HTR-8/SVneo (cell line): ENCODE measurements around the gene EMC9.
"Not testable (repeated sequence)": the region's sequence is repeated elsewhere in the genome, so short reads cannot be mapped to it uniquely, and the experiment has no call there.

Source experiments
- DNase-seq: peaks from one replicate; pipeline ENCODE4 v3.0.0; 2011; ENCODE audit warnings: low spot score, mixed read lengths; ENCODE audit not compliant: insufficient read length
- FAIRE-seq: peaks from 2 replicates; lab custom pipeline; 2011; peaks lifted over from hg19 to GRCh38; lab: Jason Lieb, UNC

Gene EMC9

DNA sequence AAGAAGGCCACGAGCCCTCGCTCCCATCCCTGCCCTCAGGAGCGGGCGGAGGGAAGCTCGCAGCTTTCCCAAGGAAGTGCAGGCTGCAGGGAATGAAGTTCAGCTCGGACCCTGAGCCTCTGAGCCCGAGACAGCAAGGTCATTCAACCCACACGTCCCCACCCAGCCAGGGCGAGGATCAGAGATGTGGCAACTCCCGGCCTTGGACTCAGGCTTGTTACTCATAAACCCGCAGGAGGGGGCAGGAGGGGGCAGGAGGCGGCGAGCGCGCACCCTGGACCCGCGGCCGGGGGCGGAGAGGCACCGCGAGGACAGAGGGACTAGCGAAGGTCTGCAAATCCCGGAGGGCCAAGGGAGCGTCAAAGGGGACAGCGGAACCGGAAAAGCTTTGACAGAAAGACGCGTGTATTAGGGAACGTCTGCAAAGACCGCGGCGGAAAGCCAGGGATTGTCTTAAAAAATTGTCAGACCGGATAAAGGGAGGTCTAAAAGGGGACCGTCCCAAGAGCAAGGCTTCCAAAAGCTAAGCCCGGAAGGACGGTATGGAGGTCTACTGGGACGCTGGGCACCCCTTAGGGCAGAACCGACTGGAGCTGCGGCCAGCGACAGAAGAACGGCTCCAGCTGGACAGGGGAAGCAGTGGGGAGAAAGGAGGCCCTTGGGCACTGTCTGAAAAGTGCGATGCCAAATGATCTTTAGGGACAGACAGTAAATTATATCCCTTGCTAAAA is 27.4 kb downstream of the EMC9 start:
- no peak for FAIRE-seq
- peak; percentile 61 for DNase-seq

DNA sequence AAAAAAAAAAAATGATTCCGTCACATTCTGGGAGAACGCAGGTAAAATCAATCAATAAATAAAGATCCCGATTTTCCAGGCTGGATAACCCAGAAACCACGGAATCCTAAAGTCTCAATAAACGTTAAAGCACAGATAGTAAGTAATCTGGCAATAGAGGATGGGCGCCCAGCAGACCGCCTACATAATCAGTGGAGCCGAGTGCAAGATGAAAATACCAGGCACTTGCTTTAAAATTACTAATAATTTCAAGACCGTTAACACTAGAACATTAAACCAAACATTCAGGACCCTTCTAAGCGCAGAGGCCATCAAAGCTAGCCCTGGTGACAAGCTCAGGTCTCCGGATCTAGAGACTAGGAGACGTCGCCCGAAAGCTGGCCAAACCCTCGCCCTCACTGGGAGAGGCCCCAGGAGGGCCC is 28.0 kb downstream of the EMC9 start:
- no peak for DNase-seq
- FAIRE-seq: no peak

DNA sequence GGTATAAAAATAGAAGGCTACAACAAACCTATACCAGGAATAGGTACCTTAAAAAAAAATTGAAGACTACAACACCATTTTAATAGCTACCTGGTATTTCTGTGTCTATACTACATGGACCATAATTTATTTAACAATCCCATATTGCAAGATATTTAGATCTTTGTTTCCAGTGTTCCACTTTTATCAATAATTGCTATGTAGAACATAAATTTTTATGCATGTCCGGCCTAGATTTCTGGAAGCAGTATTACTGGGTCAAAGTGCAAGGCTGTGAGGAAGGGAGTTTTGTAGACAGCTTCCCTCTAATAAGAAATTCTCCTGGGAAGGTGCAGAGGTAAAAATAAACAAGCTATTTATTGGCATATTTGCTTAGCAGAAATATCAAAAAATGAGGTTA is 30.9 kb downstream of the EMC9 start:
- no peak for DNase-seq
- no peak for FAIRE-seq

GRCh38 chr14:24110060-24110459 is 31.3 kb downstream of the EMC9 start:
- no peak for DNase-seq
- FAIRE-seq: no peak

- no peak for FAIRE-seq
These were observed 33.0 kb downstream of the EMC9 start for GRCh38 chr14:24108336-24108874.

DNA sequence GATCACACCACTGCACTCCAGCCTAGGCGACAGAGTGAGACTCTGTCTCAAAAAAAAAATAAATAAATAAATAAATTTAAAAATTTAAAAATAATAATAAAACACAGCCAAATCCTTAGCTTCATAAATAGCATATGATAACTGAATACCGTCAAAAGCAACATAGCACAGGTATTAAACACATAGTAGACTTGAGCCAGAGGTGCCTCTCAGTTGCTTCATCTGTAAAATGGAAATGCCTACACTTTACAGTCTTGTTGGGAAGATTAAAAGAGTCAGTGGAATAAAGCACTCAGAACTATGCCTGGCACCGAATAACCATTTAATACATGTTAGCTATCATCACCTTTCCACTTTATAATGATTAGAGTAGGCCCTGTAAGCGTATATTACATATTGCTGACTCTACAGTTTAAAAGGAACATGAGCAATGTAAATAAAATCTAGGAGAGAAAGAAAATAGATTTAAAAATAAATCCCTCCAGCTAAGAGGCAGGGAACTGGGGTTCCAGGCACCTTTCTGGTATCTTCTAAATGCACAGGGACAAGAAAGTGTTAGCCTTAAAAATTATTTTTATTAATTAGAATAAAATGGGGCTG is 34.6 kb downstream of the EMC9 start:
- FAIRE-seq: no peak
- no peak for DNase-seq

More at GRCh38 chr14:24108336-24108874, 33.0 kb downstream of the EMC9 start:
- no peak for DNase-seq

GRCh38 chr14:24105609-24106239 is 35.7 kb downstream of the EMC9 start:
- not testable (repeated sequence) for DNase-seq, FAIRE-seq

DNA sequence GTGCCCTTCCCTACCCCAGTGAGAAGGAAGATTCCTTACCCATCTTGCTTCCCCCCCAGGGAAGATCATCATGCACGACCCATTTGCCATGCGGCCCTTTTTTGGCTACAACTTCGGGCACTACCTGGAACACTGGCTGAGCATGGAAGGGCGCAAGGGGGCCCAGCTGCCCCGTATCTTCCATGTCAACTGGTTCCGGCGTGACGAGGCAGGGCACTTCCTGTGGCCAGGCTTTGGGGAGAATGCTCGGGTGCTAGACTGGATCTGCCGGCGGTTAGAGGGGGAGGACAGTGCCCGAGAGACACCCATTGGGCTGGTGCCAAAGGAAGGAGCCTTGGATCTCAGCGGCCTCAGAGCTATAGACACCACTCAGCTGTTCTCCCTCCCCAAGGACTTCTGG is 37.9 kb downstream of the EMC9 start:
- no peak for FAIRE-seq

DNA sequence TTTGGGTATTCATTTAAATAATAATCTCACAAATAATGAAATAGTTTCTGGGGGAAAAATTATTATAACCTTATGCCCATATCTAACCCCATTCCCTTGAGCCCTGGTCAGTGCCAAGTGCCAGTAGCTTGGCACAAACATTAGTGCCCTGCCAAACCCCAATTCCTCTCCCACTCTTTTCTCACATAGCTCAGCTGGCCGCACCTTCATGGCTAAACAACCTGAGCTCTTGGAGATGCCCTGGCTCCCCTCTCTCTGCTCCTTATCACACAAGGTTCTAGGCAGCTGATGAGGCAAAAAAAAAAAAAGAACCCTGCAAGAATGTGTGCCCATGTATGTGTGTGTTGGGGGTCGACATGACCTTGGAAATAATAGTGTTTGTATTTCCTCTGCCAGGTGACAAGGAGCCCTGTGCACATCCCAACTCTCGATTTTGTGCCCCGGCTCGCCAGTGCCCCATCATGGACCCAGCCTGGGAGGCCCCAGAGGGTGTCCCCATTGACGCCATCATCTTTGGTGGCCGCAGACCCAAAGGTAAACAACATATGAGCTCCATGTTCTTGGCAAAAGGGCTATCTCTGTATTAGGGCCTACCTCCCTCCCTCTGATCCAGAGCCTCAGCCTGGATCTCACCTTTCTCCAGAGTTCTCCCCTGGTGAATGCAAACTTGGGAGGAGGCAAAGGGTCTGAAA is 38.9 kb downstream of the EMC9 start:
- DNase-seq: no peak
- FAIRE-seq: no peak

More for the DNA sequence above, 37.9 kb downstream of the EMC9 start:
- no peak for DNase-seq

DNA sequence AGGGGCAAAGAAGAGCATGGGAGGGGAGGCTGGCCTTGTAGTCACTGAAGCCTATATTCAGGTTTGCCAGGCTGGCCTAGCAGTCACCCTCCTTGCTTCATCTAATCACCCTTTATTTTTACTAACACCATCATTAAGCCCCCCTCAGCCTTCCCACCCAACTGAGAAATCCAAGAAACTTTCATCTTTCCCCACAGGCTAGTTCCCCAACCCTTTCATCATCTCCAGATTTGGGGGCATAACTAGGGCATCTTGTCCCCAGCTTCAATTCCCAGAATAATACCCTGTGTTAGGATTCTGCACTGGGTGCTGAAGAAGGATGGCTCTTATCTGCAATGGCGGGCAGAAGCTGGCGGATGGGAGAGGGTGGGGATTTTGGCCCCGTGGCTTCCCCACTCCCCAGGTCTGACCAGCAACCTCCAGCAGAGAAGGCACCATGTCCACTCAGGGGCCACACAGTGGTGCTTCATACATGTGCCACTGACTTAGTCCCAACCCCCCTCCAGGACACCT is 40.4 kb downstream of the EMC9 start:
- no peak for DNase-seq
- no peak for FAIRE-seq

GRCh38 chr14:24100197-24100981 is 41.0 kb downstream of the EMC9 start:
- no peak for DNase-seq
- no peak for FAIRE-seq

GRCh38 chr14:24098927-24099813 is 42.2 kb downstream of the EMC9 start:
- DNase-seq: no peak
- FAIRE-seq: no peak

DNA sequence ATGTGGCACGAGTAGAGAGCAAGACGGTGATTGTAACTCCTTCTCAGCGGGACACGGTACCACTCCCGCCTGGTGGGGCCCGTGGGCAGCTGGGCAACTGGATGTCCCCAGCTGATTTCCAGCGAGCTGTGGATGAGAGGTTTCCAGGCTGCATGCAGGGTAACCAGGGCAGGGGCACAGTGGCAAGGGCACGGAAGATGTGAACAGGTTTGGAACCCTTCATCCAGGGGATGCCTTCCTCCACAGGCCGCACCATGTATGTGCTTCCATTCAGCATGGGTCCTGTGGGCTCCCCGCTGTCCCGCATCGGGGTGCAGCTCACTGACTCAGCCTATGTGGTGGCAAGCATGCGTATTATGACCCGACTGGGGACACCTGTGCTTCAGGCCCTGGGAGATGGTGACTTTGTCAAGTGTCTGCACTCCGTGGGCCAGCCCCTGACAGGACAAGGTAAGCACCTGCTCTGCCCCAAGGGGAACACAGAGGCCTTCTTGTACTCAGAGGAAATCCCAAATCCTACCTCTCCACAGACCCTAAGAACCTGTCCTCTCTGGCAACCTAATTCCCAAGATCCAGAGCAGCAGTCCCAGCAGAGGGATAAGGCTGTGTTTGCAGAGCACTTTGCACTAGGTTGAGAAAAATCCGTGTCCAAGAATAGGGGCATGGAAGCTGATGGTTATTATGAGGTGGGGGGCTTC is 43.0 kb downstream of the EMC9 start:
- no peak for FAIRE-seq
- DNase-seq: no peak

DNA sequence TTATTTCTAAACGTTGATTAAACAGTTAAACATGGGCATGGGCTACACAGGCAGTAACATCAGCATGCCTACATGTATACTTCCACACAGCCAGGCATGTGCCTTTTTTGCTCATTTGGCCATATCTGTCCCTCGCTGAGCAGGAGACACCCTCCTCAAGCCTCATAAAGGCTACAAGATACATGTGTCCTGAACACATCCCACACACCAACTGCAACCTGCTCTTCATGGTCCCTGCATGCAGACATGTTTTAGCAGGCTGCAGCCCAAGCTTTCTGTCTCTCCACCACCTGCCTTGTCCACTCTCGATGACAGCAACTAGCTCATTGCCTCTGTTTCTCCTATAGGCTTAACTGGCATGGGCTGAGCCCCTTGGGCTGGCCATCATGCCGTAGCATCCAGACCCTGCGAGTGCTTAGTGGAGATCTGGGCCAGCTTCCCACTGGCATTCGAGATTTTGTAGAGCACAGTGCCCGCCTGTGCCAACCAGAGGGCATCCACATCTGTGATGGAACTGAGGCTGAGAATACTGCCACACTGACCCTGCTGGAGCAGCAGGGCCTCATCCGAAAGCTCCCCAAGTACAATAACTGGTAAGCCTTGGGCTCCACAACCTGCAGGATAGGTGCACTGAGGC is 44.7 kb downstream of the EMC9 start:
- FAIRE-seq (no peak), DNase-seq (no peak)

DNA sequence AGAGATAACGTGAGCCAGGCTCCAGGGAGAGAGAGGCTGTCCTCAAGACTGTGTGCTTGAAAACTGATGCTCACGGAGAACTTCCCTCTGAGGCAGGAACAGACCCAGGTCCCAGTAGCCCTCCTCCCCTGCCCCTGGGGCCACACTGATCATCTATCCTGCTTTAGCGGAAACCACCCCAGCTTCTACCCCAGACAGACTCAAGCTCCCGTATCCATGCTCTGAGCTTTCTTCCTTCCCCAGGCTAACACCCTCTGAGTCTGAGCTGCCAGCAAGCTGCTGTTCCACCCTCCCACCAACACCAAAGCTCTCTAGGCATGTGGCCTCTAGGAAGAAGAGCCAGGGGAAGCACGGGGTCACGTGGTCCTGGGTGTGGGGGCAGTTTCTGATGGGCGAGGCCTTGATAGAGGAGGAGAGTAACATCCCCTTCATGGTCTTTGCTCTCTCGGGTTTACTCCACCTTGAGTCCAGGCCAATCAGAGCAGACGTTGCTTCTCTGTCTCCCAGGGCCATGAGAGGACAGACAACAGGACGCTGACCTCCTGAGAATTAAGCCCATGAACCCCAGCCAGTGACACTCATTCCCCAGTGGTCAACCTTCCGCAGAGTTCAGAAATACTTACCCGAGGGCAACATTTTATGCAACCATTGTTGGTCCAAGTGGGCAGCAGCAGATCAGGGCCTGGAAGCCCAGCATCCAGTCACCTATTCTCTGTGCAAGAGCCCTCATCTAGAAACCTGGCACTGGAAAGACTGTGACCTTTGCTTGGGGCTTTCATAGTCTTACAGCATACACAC is 45.9 kb downstream of the EMC9 start:
- DNase-seq (no peak), FAIRE-seq (no peak)

GRCh38 chr14:24094841-24095270 is 46.5 kb downstream of the EMC9 start:
- FAIRE-seq: no peak
- no peak for DNase-seq
